Measurements from ENCODE around the gene VEGFD. TPM values are rescaled to one million over a fixed set of nuclear protein-coding genes. Genes with fewer than 3 reads are reported as not detected.

VEGFD gene
- not detected for polyA plus RNA-seq (2013, experiment 1 of 2; ENCODE audit: insufficient read length)
- polyA plus RNA-seq (2013, experiment 2 of 2; ENCODE audit: insufficient read length), result 0.10 TPM

GRCh38 chrX:15384304-15384703 is at the start of gene VEGFD:
TSS of gene VEGFD (minus strand) at chrX:15384413. CDS start at chrX:15383946, 467 bp downstream.
- DNase-seq, result peak; percentile 53

GRCh38 chrX:15430584-15430983 is 46.4 kb upstream of the VEGFD start:
- DNase-seq, result peak; percentile 50

GRCh38 chrX:15430076-15430475 is 45.9 kb upstream of the VEGFD start:
- no peak for DNase-seq

- DNase-seq, result no peak
These were observed 40.8 kb upstream of the VEGFD start for GRCh38 chrX:15425024-15425423.

- DNase-seq, result no peak
These were observed 34.5 kb upstream of the VEGFD start for GRCh38 chrX:15418707-15419181.

GRCh38 chrX:15418041-15418706 is 34.0 kb upstream of the VEGFD start:
- peak; percentile 88 for DNase-seq

GRCh38 chrX:15416133-15416993 is 32.1 kb upstream of the VEGFD start:
- peak; percentile 14 for DNase-seq

GRCh38 chrX:15413101-15413500 is 28.9 kb upstream of the VEGFD start:
- DNase-seq, result no peak

GRCh38 chrX:15410947-15411346 is 26.7 kb upstream of the VEGFD start:
- no peak for DNase-seq

GRCh38 chrX:15410430-15410829 is 26.2 kb upstream of the VEGFD start:
- no peak for DNase-seq

GRCh38 chrX:15405846-15406245 is 21.6 kb upstream of the VEGFD start:
- DNase-seq, result no peak

GRCh38 chrX:15404401-15405096 is 20.3 kb upstream of the VEGFD start:
- DNase-seq, result no peak

GRCh38 chrX:15401378-15401777 is 17.2 kb upstream of the VEGFD start:
- no peak for DNase-seq

- no peak for DNase-seq
These were observed 15.8 kb upstream of the VEGFD start for GRCh38 chrX:15399962-15400391.

GRCh38 chrX:15398874-15399273 is 14.7 kb upstream of the VEGFD start:
- no peak for DNase-seq

- no peak for DNase-seq
These were observed 11.6 kb upstream of the VEGFD start for GRCh38 chrX:15395789-15396188.

GRCh38 chrX:15391850-15392249 is 7.6 kb upstream of the VEGFD start:
- no peak for DNase-seq

GRCh38 chrX:15382813-15383212 is 1.4 kb downstream of the VEGFD start:
- DNase-seq, result no peak

GRCh38 chrX:15376956-15377355 is 7.3 kb downstream of the VEGFD start:
- DNase-seq, result peak; percentile 48

- DNase-seq, result peak; percentile 48
These were observed 10.2 kb downstream of the VEGFD start for GRCh38 chrX:15373976-15374375.

GRCh38 chrX:15366506-15367352 is 17.5 kb downstream of the VEGFD start:
- no peak for DNase-seq

- DNase-seq, result no peak
These were observed 24.5 kb downstream of the VEGFD start for GRCh38 chrX:15359701-15360100.

Data from fibroblast of skin of abdomen (primary cell).